Renal pelvis (tissue), 4 donors: ENCODE results near the gene PPP2R5E. TPM values are rescaled to one million over a fixed set of nuclear protein-coding genes. Genes with fewer than 3 reads are reported as not detected.

ENCODE experiments used
- DNase-seq: peaks from one replicate; pipeline ENCODE4 v3.0.0-alpha.2; 2013
- polyA plus RNA-seq, 3 donors: library from polyadenylated mRNA; unstranded; fragments of 120-200 nt; gene quantifications; one replicate each; pipeline ENCODE4 v1.2.1, GENCODE V29; 2013; ENCODE audit not compliant: insufficient read length in 3 of 3

PPP2R5E gene
- polyA plus RNA-seq, 3 donors = 34.5 to 35.3 (median 34.7) TPM

DNA sequence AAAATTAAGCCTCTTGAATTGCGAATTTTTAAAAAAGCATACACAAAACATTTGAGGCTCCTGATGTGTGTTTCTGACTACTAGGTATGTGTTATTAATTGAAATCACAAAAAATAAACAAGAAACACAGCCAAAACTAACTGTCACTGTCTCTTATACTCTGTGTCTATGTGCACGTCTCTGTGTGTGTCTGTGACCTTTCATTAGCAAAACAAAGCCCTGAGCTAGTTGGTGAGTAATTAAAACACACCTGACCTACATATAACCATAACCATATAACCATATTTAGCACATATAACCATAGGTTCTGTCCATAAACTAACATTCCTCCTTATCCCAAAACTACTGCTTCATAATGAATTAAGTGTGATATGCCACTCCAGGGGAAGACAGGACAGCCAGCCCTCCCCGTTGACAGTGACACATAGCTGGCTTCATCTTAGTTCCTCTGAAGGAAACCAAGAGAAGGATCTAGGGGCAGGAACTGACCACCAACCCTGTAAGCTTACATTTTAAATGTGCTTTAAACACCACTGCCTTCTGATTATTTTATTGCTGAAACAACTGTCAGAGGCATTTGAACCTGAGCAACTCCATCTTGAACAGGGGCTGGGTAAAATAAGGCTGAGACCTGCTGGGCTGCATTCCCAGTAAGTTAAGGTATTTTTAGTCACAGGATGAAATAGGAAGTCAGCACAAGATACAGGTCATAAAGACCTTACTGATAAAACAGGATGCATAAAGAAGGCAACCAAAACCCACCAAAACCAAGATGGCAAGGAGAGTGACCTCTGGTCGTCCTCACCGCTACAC lies 106.7 kb downstream of the PPP2R5E start:
- no peak for DNase-seq

DNA sequence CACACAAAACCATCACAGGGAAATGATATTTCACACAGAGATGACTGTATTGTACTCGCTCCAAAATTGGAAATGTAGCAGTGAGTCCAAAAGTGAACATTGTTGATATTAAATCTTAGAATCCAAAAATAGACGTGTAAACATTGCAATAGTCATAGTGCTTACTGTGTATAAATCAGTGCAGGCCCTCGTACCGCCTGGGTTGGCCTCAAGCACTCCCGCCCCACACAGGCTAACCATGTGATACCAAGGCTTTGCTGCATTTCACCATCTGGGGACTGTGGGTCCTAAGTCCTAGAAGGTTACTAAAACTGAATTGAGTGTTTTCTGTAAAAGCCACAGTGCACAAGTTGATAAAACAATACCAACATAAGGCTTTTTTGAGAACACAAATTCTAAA lies 107.3 kb downstream of the PPP2R5E start:
- no peak for DNase-seq

- no peak for DNase-seq
These were observed 108.0 kb downstream of the PPP2R5E start for GRCh38 chr14:63435204-63435603.

DNA sequence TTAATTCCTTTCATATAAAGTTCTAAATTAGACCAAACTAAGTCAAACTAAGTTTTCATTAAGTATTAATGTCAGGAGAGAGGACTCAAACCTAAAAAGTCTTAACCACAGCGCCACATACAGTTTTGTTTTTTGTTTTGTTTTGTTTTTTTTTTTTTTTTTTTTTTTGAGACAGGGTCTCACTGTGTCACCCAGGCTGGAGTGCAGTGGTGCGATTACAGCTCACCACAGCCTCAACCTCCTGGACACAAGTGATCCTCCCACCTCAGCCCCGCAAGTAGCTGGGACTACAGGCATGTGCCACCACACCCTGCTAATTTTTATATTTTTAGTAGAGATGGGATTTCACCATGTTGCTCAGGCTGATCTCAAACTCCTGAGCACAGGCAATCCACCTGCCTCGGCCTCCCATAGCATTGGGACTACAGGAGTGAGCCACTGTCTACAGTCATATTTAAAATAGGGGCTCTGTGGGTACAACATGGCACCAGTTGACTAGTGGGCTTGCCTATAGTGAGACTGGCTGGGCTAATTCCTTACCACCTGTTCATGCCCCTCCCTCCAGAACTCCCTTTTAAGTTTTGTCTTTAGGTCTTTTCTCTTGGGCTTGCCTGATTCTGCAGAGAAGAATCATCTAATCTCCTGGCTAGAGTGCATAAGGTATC lies 110.2 kb downstream of the PPP2R5E start:
- no peak for DNase-seq

GRCh38 chr14:63432228-63432627 lies 110.9 kb downstream of the PPP2R5E start:
- no peak for DNase-seq

DNA sequence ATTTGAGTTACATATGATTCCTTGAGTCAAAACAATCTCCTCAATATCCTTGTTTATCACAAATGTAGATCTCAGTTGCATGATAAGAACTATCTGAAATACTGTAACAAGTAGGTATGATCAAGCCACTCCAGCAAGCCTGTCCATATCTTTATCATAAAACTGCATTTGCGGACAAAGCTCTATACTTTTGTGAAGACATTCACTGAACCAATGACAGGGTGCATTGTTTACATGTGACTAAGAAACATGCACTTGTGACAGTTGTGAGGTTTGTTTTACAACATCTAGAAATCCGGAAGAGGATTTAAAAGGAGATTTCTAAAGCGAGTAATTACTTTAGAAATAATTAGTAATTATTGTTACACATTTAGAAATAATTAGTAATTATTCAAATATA lies 111.7 kb downstream of the PPP2R5E start:
- DNase-seq = no peak

DNA sequence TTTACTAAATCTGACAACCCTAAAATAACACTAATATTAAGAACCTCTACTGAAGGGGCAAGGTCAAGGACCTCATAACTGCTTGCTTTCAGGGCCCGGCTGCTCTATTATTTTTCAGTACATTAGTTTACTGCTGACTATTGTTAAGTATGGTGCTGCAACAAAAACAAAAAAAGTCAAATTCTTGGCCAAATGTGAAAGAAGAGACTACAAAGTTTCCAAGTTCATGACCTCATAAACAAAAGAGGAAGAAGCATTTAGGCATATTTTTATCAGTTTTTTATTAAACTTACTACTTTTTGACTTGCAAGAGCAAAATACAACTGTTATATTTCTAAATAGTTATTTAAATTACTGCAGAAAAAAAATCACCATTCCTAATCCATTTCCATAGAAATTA lies 114.7 kb downstream of the PPP2R5E start:
- no peak for DNase-seq

GRCh38 chr14:63426838-63427352 lies 116.3 kb downstream of the PPP2R5E start:
- no peak for DNase-seq

DNA sequence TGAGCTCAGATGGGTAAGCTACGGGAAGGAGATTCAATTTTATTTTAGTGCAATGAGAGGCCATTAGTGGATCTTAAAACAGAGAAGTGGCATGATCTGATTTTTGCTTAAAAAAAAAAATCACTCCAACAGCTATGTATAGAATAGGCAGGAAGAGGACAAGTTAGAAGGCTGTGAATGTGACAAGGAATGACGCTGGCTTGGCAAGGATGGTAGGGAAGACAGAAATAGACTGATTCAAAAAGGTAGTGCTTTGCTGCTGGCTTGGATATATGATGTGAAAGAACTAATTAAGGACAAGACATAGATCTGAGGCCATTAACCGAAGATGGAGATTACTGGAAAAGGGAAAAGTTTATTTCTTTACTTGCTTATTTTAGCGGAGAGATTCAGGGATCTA lies 119.3 kb downstream of the PPP2R5E start:
- no peak for DNase-seq

GRCh38 chr14:63423381-63423780 lies 119.8 kb downstream of the PPP2R5E start:
- DNase-seq = no peak

DNA sequence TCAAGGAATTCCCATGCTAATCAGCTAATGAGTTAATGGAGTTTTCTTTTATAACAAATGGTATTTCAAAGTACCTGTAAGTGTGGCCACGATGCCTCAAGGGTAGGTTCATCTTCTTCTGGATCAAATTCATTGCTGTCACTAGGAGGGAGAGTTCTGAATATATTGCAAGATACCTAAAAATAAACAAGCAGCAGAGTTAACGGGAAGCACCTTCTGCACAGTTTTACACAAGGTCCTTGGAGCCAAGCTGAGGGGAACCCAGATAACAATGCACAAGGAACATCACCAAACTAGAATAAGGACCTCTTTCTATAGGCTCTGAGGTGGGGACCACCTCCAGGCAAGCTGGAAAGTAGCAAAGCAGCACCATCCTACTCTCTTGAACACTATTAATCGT lies 121.3 kb downstream of the PPP2R5E start:
- DNase-seq = no peak

GRCh38 chr14:63421226-63421625 lies 122.0 kb downstream of the PPP2R5E start:
- no peak for DNase-seq

DNA sequence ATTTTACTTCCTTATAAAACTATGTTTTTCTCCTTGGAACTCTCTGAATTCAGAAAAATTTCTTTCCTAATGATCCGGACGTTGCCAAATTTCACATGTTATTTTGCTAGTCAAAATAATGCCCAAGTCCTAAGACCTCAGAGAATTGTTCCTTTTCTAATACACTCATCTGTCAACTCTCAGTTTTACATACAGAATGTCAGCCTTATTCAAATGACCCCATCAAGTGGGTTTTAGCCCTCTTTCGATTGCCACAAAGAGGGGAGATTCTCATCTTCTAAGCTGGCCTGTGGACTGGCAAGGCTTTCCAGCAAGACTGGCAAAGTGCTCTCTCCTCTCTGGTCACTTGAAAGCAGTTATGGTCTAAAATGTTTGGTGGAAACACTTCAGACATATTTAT lies 125.2 kb downstream of the PPP2R5E start:
- no peak for DNase-seq

DNA sequence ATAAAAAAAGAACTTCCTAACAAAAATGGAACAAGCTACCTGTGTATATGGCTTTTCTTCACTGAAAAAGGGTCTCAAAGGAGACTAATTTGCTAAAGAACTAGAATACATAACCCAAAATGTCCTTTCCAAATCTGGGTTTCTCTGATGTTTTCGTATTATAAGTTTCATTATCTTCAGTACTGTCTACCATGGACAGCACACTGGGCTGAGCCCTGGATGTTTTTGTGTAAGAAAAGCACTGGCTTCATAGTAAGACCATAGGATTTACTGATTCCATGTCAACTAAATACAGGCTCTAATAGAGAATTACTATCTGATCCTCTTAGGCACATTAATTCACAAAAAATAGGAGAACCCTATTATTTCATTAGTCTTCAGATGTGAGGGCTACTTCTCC lies 130.2 kb downstream of the PPP2R5E start:
- DNase-seq = no peak

GRCh38 chr14:63406333-63406732 lies 136.8 kb downstream of the PPP2R5E start:
- DNase-seq = no peak

DNA sequence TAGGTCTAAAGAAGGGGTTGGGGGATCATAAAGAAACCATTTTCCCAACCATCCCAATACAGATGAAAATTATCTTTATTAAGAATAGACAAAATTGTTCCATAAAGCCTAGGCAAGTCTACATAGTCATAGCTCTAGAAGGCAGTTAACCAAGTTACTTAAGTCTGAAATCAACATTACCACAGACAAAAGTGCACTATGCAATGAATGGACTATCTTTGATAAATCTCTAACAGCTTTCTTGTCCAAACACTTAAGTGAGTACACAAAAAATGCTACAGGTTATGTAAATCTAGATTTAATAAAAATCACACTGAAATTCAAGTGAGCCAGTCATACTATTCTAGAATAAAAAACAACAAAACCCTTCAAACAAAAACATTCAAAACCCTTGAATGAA lies 137.5 kb downstream of the PPP2R5E start:
- DNase-seq = no peak

GRCh38 chr14:63404906-63405305 lies 138.3 kb downstream of the PPP2R5E start:
- no peak for DNase-seq

GRCh38 chr14:63401646-63402045 lies 141.5 kb downstream of the PPP2R5E start:
- DNase-seq = no peak

DNA sequence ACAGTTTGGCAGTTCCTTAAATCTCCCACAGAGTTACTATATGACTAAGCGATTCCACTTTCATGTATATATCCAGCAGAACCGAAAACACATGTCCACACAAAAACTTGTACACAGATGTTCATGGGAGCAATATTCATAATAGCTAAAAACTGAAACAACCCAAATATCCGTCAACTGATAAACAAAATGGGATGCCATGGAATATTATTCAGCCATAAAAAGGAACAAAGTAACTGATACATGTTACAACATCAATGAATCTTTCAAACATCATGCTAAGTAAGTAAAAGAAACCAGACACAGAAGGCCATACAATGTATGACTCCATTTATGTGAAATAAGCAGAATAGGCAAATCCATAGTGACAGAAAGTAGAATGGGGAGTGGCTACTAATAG lies 144.2 kb downstream of the PPP2R5E start:
- DNase-seq = no peak

- DNase-seq = no peak
These were observed 148.3 kb downstream of the PPP2R5E start for GRCh38 chr14:63394841-63395240.

- no peak for DNase-seq
These were observed 148.7 kb downstream of the PPP2R5E start for GRCh38 chr14:63394432-63394831.

GRCh38 chr14:63393012-63393411 lies 150.2 kb downstream of the PPP2R5E start:
- no peak for DNase-seq

DNA sequence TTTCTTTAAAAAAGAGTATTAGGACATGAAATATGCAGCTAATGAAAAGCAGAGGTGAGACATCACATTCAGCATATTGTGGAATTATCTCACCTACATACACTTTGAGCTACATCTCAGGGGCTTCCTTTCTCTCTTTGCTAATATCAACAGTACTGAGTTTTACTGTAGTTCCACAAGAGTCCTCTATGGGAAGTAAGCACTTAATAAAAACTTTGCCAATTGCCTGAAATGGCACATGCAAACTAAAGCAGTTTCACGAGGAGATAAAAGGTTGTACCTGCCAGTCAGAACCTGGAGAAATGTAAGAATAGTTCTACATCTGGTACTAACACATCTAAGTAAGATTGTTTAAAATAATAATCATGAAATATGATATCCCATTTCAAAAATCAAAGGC lies 150.9 kb downstream of the PPP2R5E start:
- no peak for DNase-seq
